ENCODE measurements around the gene SLC6A1. TPM values are rescaled to one million over a fixed set of nuclear protein-coding genes. Genes with fewer than 3 reads are reported as not detected.

Gene SLC6A1
- total RNA-seq, 2 experiments from 2014 or later = not detected

DNA sequence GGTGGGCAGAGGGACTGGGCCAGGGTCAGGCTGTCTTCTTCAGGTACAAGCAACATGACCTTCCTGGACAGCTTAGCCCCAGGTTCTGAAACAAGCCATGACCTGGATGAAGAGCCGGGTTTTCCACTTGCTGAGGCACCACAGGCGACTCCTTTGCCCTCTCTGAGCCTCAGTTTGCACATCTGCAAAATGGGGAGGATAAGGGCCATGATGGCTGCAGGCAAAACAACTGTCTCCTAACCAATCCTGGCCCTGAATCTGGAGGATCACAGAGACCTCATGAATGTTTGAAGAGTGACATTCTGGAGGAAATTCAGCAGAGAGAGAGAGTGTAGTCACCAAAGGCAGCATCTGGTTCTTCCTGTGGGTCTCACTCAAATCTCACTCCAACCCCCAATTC, 8.0 kb downstream of the SLC6A1 start:
- CTCF ChIA-PET = interaction anchor here (1.0 to 1.3 kb wide), 2 partner anchors 17 to 60 kb away, joined by 4 read pairs; no protein-coding TSS in a partner anchor
- Mint-ChIP-seq H3K36me3 (no peaks in the 10 kb centered on the region), H3K4me3 (no peak overlapping the region), H3K9me3 (no peaks in the 10 kb centered on the region), H3K27me3 (peaks cover 12% of the 10 kb centered on the region), H3K4me1 (ENCODE audit: low read depth) (no peaks in the 10 kb centered on the region), H3K27ac (no peak overlapping the region)
- no peak for DNase-seq
- intact Hi-C loops (cut with micrococcal nuclease) = no loop called here
- POLR2A ChIA-PET = no interaction called here

- intact Hi-C loops (cut with micrococcal nuclease) = no loop called here
- ChIA-PET POLR2A (no interaction called here), CTCF (interaction anchor here (1.0 to 1.3 kb wide), 2 partner anchors 18 to 60 kb away, joined by 4 read pairs; no protein-coding TSS in a partner anchor)
- Mint-ChIP-seq H3K4me1 (ENCODE audit: low read depth) (no peaks in the 10 kb centered on the region), H3K9me3 (no peaks in the 10 kb centered on the region), H3K4me3 (no peak overlapping the region), H3K27ac (no peak overlapping the region), H3K27me3 (peaks cover 6% of the 10 kb centered on the region), H3K36me3 (no peaks in the 10 kb centered on the region)
- DNase-seq = no peak
Observed at GRCh38 chr3:11001020-11001657, 8.6 kb downstream of the SLC6A1 start.

GRCh38 chr3:11001658-11002021, 9.1 kb downstream of the SLC6A1 start:
- intact Hi-C loops (cut with micrococcal nuclease) = no loop called here
- Mint-ChIP-seq H3K27ac (no peak overlapping the region), H3K4me1 (ENCODE audit: low read depth) (no peaks in the 10 kb centered on the region), H3K4me3 (no peak overlapping the region), H3K36me3 (no peaks in the 10 kb centered on the region), H3K9me3 (no peaks in the 10 kb centered on the region), H3K27me3 (peaks cover 5% of the 10 kb centered on the region)
- ChIA-PET POLR2A (no interaction called here), CTCF (interaction anchor here (1.0 to 1.3 kb wide), 2 partner anchors 18 to 61 kb away, joined by 4 read pairs; no protein-coding TSS in a partner anchor)
- DNase-seq = no peak

- POLR2A ChIA-PET = no interaction called here
- Mint-ChIP-seq H3K4me1 (ENCODE audit: low read depth) (no peaks in the 10 kb centered on the region), H3K9me3 (no peaks in the 10 kb centered on the region), H3K27me3 (peaks cover 5% of the 10 kb centered on the region), H3K27ac (no peak overlapping the region), H3K36me3 (no peaks in the 10 kb centered on the region), H3K4me3 (no peak overlapping the region)
- CTCF ChIA-PET = no interaction called here
- intact Hi-C loops (cut with micrococcal nuclease) = no loop called here
- no peak for DNase-seq
Observed at GRCh38 chr3:11002371-11002807, 9.8 kb downstream of the SLC6A1 start.

DNA sequence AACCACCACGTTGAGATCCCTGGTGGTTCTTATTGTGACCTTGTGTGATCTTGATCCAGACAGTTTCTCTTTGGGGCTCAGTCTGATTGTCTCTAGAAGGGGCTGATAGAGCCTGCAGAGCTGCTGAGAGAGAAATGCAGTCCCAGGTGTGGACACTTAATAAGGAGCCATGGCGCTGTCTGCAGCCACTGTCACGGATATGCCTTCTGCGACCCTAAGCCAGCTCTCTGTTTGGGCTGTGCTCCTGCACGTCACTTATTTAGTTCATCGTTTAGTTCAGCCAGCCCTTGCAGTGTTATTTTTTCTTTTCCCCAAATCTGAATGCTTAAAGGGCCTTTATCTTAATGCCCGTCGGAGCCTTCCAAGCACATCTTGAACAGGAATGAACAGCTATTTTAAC, 12.0 kb downstream of the SLC6A1 start:
- no peak overlapping the region for H3K4me3 Mint-ChIP-seq
- no peaks in the 10 kb centered on the region for H3K4me1 Mint-ChIP-seq (ENCODE audit: low read depth)
- H3K9me3 Mint-ChIP-seq = no peaks in the 10 kb centered on the region
- CTCF ChIA-PET = no interaction called here
- intact Hi-C loops (cut with micrococcal nuclease) = no loop called here
- no peak overlapping the region for H3K27ac Mint-ChIP-seq
- H3K36me3 Mint-ChIP-seq = no peaks in the 10 kb centered on the region
- peaks cover 2% of the 10 kb centered on the region for H3K27me3 Mint-ChIP-seq
- no peak for DNase-seq
- POLR2A ChIA-PET = no interaction called here

DNA sequence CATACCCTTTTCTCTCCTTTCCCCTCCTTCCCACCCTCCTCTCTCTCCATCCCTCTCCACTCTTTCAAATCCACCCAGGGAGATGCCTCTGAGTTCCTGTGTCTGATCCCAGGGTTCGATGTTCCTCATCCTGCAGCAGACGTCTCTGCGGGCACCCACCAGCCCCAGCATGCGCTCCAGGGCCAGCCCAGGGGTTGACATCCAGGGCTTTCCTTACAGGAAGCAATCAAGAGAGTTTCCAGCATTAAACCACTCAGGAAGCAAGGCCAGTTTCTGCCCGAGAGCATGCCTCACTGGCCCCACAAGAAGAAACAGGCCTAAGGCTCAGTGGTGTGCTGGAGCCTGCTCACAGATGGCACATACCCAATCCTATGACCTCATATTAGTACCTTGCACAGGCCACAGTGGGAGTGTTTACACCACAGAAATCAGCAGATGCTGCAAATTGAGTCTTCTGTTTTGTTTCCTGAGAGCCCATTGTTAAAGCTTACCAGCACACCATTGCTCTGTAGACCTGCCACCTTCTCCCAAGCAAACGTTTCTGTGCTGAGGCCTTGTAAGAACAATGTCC, 13.2 kb downstream of the SLC6A1 start:
- Mint-ChIP-seq H3K4me3 (no peak overlapping the region), H3K36me3 (no peaks in the 10 kb centered on the region), H3K9me3 (no peaks in the 10 kb centered on the region), H3K27ac (no peak overlapping the region), H3K4me1 (ENCODE audit: low read depth) (no peaks in the 10 kb centered on the region), H3K27me3 (peaks cover 2% of the 10 kb centered on the region)
- ChIA-PET CTCF (interaction anchor here (0.5 kb wide), 1 partner anchor 684 kb away, joined by 3 read pairs; no protein-coding TSS in a partner anchor), POLR2A (no interaction called here)
- no peak for DNase-seq
- intact Hi-C loops (cut with micrococcal nuclease) = no loop called here

DNA sequence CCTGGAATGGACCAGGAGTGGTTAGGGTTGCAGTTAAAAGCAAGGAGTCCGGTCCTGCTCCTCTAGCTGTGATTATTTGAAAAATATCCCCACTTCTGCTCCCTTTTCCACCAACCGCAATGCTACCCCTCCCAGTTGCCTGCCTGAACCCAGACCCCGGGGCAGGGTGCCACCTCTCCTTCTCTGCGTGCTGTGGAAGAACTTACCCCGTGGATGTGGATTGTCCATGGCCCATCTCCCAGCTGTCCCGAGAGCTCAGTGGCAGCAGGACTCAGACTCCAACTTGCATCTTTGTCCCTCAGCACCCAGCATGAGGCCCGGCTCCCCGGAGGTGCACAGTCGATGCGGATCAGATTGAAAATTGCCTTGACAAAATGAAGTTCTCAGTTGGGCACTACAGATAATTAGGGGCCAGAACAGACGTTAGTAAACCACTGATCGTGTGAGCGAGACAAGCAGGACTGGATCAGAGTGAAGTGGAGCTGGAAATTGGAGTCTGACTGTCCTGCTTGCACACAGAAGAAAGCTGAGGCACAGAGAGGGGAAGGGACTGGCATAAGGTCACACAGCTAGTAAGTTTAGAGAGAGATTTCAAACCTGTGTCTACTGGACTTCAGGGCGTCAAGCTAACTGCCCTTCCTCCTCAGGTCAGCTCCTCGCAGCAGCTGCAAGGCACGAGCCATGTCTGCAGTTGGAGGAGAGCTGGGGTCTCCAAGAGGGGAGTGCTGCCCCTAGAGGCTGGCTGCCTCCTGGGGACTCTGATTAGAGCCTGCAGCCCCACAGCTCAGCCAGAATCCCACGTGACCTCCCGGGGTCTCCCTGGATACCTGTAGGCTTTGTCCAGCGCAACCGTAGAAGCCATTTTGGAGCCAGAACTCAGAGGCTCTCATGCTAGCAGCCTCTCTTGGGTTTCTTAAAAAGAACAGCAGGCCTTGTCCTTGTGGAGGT, 14.7 kb downstream of the SLC6A1 start:
- H3K27me3 Mint-ChIP-seq = peaks cover 2% of the 10 kb centered on the region
- H3K27ac Mint-ChIP-seq = no peak overlapping the region
- DNase-seq = no peak
- H3K36me3 Mint-ChIP-seq = no peaks in the 10 kb centered on the region
- H3K4me3 Mint-ChIP-seq = no peak overlapping the region
- no peaks in the 10 kb centered on the region for H3K9me3 Mint-ChIP-seq
- CTCF ChIA-PET = no interaction called here
- no peaks in the 10 kb centered on the region for H3K4me1 Mint-ChIP-seq (ENCODE audit: low read depth)
- POLR2A ChIA-PET = no interaction called here
- intact Hi-C loops (cut with micrococcal nuclease) = no loop called here

DNA sequence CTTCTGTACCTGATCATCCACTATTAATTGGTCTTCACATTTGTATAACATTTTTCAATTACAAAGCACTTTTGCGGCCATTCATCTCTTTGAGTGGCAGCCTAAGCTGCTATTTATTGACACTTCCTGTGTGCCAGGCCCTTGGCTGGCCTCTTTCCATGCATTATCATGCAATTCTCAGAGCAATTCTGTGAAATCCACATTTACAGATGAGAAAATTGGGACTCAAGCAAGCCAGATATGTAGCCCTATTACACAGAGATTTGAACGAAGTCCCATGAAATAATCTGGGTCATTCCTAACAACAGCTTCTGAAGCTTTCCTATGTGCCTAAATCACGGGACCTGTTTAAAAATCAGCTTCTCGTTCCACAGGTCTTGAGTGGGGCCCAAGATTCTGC, 17.4 kb downstream of the SLC6A1 start:
- H3K27ac Mint-ChIP-seq = no peak overlapping the region
- H3K36me3 Mint-ChIP-seq = no peaks in the 10 kb centered on the region
- H3K9me3 Mint-ChIP-seq = no peaks in the 10 kb centered on the region
- H3K4me1 Mint-ChIP-seq (ENCODE audit: low read depth) = no peaks in the 10 kb centered on the region
- POLR2A ChIA-PET = no interaction called here
- DNase-seq = no peak
- no peak overlapping the region for H3K4me3 Mint-ChIP-seq
- peaks cover 2% of the 10 kb centered on the region for H3K27me3 Mint-ChIP-seq
- intact Hi-C loops (cut with micrococcal nuclease) = no loop called here
- CTCF ChIA-PET = no interaction called here

DNA sequence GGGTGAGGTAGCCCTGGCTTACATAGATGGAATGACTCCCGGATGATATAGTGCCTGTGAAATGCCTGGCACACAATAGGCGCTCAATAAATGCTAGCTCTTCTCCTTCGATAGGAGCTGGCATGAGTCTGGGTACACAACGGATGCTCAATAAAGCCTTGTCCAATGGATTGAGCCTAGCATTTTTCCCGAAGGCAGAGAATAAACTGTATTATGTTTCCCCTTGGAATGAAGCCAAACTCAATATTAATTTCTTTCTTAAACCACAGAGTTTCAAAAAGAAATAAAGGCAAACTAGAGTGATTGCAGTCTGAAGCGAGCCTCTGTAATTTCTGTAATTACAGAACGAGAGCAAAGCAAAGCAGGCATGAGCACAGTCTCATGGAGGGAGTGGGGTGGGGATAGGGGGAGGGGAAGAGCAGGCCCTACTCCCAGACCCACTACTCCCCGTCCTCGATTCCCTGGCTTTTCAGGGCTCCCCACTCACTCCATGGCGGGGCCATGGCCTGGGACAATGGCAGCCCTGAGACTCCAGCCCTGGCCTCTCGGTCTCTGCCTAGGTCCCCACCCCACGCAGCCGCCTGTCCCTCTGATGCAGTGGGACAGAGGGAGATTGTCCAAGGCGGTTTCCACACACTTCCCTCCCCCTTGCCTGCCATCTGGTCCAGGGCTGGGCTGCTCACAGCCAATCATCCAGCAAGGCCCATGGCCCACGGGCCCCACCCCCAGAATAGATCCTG, 18.0 kb downstream of the SLC6A1 start:
- H3K9me3 Mint-ChIP-seq = no peaks in the 10 kb centered on the region
- no peaks in the 10 kb centered on the region for H3K4me1 Mint-ChIP-seq (ENCODE audit: low read depth)
- DNase-seq = no peak
- POLR2A ChIA-PET = no interaction called here
- CTCF ChIA-PET = no interaction called here
- H3K4me3 Mint-ChIP-seq = no peak overlapping the region
- no peak overlapping the region for H3K27ac Mint-ChIP-seq
- peaks cover 6% of the 10 kb centered on the region for H3K27me3 Mint-ChIP-seq
- H3K36me3 Mint-ChIP-seq = no peaks in the 10 kb centered on the region
- intact Hi-C loops (cut with micrococcal nuclease) = no loop called here

DNA sequence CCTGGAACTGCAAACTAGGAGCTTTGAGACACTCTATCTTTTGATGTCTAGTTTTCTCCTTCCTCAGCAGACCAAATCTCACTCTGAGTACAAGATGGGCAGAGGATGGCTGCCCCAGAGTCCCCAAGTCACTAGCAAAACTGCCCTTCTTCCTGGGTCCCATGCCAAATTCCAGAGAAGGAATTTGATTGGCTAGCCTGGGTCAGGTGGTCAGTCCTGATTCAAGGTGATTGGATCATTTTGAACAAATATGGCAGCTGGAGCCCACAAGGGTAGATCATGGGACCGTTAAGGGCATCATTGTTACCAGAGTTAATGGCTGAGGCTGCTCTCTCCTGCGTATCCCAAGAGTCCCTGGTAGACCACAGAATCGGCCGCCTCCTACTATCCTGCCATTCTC, 21.7 kb downstream of the SLC6A1 start:
- ChIA-PET POLR2A (no interaction called here), CTCF (no interaction called here)
- Mint-ChIP-seq H3K27ac (no peak overlapping the region), H3K36me3 (no peaks in the 10 kb centered on the region), H3K27me3 (peaks cover 13% of the 10 kb centered on the region), H3K4me1 (ENCODE audit: low read depth) (no peaks in the 10 kb centered on the region), H3K9me3 (no peaks in the 10 kb centered on the region), H3K4me3 (no peak overlapping the region)
- no peak for DNase-seq
- intact Hi-C loops (cut with micrococcal nuclease) = no loop called here

DNA sequence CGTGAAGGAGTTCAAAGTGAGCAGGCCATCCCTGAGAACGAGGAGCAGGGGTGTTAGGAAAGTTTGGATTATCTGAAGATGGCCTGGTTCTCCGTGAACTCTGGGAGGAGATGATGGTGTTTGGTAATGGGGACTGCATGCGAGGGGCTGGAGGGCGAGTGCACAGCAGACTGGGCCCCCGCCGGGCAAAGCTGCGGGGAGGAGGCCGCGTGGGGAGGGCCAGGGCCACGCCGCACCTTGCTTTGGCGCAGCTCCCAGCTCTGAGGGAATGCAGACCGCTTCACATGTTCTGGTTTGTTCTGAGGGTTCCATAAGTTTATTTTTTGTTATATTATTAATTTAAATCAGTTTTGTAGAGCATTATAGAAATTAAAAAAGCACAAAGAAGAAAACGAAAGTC, 22.2 kb downstream of the SLC6A1 start:
- Mint-ChIP-seq H3K27me3 (peaks cover 13% of the 10 kb centered on the region), H3K4me1 (ENCODE audit: low read depth) (no peaks in the 10 kb centered on the region), H3K27ac (no peak overlapping the region), H3K4me3 (no peak overlapping the region), H3K36me3 (no peaks in the 10 kb centered on the region), H3K9me3 (no peaks in the 10 kb centered on the region)
- no peak for DNase-seq
- ChIA-PET POLR2A (no interaction called here), CTCF (interaction anchor here (1.4 kb wide), 1 partner anchor 45 kb away, joined by 4 read pairs; no protein-coding TSS in a partner anchor)
- intact Hi-C loops (cut with micrococcal nuclease) = no loop called here

- DNase-seq = no peak
- ChIA-PET POLR2A (no interaction called here), CTCF (interaction anchor here (1.4 kb wide), 1 partner anchor 45 kb away, joined by 4 read pairs; no protein-coding TSS in a partner anchor)
- Mint-ChIP-seq H3K27me3 (peaks cover 13% of the 10 kb centered on the region), H3K9me3 (no peaks in the 10 kb centered on the region), H3K27ac (no peak overlapping the region), H3K36me3 (no peaks in the 10 kb centered on the region), H3K4me1 (ENCODE audit: low read depth) (no peaks in the 10 kb centered on the region), H3K4me3 (no peak overlapping the region)
- intact Hi-C loops (cut with micrococcal nuclease) = no loop called here
Observed at GRCh38 chr3:11015369-11015768, 22.8 kb downstream of the SLC6A1 start.
